RCC 7860 (cell line): ENCODE data around the gene CTSG.
A peak's percentile ranks its signal among the peaks of the same experiment; 100 is the strongest.
"Not testable (repeated sequence)": the region's sequence is repeated elsewhere in the genome, so short reads cannot be mapped to it uniquely, and the experiment has no call there.

ENCODE experiments used
- DNase-seq: peaks from one replicate; pipeline ENCODE4 v3.0.0-alpha.2; 2015; ENCODE audit warnings: low spot score
- FAIRE-seq: peaks from 2 replicates; lab custom pipeline; 2012; peaks lifted over from hg19 to GRCh38; lab: Jason Lieb, UNC

CTSG gene, protein sequence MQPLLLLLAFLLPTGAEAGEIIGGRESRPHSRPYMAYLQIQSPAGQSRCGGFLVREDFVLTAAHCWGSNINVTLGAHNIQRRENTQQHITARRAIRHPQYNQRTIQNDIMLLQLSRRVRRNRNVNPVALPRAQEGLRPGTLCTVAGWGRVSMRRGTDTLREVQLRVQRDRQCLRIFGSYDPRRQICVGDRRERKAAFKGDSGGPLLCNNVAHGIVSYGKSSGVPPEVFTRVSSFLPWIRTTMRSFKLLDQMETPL

GRCh38 chr14:24576182-24576581, at the start of gene CTSG:
Gene CTSG (minus strand): TSS chr14:24576250. CDS start chr14:24576223, 27 bp downstream.
- DNase-seq, result no peak
- FAIRE-seq, result no peak

GRCh38 chr14:24613747-24614146, 37.7 kb upstream of the CTSG start:
- FAIRE-seq (no peak), DNase-seq (no peak)

GRCh38 chr14:24613241-24613640, 37.2 kb upstream of the CTSG start:
- no peak for FAIRE-seq

DNA sequence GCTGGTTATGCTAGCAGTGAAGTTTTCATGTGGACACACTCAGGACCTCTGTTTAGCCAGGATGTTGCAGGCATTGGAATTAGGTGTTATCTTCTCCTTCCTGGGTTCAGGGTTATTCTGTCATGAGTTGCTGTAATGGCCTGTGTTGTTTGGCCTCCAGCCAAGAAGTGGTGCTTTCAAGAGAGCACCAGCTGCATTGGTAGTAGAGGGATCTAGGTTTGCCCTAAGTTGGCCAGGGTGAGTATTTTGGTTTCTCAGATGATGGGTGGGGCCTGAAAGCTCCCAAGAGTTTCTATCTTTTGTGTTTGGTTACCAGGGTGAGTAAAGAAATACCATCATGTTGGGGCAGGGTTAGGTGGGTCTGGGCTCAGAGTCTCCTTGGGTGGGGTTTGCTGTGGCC, 36.1 kb upstream of the CTSG start:
- DNase-seq (no peak), FAIRE-seq (no peak)

More at GRCh38 chr14:24613241-24613640, 37.2 kb upstream of the CTSG start:
- no peak for DNase-seq

GRCh38 chr14:24609655-24610344, 33.8 kb upstream of the CTSG start, which contains the start of gene GZMH:
Gene GZMH (minus strand): TSS chr14:24609685. CDS start chr14:24609613, 72 bp downstream.
- FAIRE-seq, result no peak
- no peak for DNase-seq

DNA sequence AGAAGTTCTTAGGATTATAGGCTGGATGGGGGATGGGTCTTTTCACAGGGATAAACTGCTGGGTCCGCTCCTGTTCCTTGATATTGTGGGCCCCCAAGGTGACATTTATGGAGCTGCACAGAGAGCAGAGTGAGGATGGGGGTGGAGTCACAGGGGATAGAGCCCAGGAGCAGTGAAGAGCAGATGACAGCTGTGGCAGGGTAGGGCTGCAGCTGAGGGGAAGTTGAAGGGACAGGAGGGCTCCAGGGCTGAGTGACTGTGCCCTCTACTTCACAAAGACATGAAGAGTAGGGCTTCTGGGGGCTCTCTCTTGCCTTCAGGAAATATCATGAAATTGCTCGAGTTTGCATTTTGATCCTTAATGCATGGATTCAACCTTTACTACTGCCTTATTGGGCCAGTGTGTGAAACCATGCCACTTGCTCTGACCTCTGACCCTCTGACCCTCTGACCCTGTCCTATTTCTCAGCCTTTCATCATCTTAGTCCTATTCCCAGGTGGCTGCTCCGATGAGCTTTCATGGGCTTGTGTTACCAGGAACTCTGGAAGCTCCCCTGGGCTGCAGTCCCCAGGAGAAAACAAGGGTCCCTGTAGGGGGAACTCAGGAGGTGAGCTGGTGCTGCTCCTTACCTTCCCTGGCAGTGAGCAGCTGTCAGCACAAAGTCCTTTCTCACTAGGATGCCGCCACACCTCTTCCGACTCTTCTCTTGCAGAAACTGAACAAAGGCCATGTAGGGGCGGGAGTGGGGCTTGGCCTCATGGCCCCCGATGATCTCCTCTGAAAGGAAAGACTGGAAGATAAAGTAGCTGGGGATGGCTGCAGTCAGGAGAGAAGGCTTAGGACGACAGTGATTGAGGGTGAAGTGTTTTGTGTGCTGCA, 31.8 kb upstream of the CTSG start:
- FAIRE-seq (no peak), DNase-seq (no peak)

DNA sequence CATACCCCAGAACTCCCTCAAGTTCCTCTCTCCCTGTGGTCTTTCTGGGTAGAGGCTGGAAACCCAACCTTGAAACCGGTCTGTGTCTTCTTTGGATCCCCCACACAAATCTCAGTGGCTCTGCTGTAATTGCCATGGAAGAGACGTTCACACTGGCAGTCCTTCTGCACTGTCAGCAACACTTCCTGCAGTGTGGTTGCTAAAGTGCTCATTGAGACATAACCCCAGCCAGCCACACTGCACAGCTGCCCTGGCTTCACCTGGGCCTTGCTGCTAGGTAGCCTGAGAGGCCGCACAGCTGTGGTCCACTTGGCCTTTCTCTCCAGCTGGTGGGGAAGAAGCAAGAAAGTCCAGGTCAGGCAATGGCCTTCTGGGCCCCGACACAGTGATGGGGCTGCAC, 31.0 kb upstream of the CTSG start:
- FAIRE-seq (no peak), DNase-seq (no peak)

DNA sequence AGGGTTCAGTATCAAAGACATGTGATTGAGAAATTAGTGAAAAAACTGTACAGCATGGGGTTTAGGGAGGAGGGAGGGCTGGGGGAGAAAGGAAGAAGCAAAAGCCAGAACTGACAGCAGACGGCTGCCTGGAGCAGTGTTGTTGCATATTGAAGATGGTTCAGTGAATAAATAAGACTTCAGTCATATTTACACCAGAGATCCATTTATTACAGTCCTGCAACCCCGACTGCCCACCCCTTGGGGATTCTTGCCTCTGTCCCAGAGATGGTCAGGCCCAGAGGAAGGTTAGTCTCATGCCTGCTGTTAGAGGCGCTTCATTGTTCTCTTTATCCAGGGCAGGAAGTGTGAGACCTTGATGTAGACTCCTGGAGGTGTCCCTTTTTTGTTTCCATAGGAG, 30.2 kb upstream of the CTSG start:
- DNase-seq (no peak), FAIRE-seq (no peak)

GRCh38 chr14:24605435-24606190, 29.6 kb upstream of the CTSG start:
- no peak for FAIRE-seq
- DNase-seq, result no peak

GRCh38 chr14:24597403-24597802, 21.4 kb upstream of the CTSG start:
- DNase-seq (no peak), FAIRE-seq (no peak)

GRCh38 chr14:24595073-24595808, 19.2 kb upstream of the CTSG start:
- FAIRE-seq, result no peak
- DNase-seq, result no peak

DNA sequence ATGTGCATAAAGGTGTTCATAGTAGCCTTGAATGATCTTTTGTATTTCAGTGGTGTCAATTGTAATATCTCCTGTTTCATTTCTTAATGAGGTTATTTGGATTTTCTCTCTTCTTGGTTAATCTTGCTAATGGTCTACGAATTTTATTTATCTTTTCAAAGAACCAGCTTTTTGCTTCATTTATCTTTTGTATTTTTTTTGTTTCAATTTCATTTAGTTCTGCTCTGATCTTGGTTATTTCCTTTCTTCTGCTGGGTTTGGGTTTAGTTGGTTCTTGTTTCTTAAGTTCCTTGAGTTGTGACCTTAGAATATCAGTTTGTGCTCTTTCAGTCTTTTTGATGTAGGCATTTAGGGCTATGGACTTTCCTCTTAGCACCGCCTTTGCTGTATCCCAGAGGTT, 15.0 kb upstream of the CTSG start:
- DNase-seq, FAIRE-seq: not testable (repeated sequence)

- FAIRE-seq, DNase-seq: not testable (repeated sequence)
Observed at GRCh38 chr14:24584402-24584801, 8.4 kb upstream of the CTSG start.

GRCh38 chr14:24578558-24578957, 2.5 kb upstream of the CTSG start:
- DNase-seq, result no peak
- FAIRE-seq, result no peak

DNA sequence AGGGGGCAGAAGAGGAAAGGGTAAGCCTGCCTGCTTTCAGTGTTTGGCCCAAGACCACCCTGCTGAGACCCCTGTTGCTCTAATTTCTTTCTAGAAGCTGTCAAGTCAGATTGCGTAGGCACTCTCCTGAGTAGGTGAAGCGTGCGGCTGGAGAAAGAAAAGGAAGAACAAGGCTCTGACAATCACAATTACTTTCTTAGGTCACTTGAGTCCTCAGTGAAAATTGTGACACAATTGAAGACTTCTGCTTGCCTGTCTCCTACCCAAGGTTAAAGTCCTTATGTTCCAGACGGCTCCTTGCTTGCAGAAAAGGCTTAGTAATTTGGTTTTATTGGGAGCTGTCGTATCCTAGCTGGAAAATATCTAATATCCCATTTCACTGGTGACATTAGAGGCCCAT, 721 bp upstream of the CTSG start:
- FAIRE-seq (no peak), DNase-seq (no peak)

- DNase-seq (no peak), FAIRE-seq (no peak)
Observed at GRCh38 chr14:24574206-24574774, 1.8 kb downstream of the CTSG start.

DNA sequence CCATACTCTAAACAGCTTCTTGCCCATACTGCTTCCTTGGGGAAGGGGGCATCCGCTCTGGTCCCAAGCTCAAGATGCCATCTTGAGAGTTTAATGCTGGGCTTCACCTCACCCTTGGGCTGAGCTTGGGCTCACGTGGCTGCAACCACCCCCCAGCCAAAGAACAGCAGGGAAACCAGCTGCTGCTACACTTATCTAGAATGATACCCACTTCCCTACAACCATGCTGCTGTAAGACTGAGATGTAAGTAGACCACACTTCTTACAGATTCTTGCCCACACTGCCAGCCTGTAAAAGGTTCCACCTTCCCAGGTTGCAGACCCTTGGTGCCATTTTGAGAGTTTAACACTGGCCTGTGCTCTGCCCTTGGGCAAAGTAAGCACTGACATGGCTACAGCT, 9.7 kb downstream of the CTSG start:
- DNase-seq (no peak), FAIRE-seq (no peak)

DNA sequence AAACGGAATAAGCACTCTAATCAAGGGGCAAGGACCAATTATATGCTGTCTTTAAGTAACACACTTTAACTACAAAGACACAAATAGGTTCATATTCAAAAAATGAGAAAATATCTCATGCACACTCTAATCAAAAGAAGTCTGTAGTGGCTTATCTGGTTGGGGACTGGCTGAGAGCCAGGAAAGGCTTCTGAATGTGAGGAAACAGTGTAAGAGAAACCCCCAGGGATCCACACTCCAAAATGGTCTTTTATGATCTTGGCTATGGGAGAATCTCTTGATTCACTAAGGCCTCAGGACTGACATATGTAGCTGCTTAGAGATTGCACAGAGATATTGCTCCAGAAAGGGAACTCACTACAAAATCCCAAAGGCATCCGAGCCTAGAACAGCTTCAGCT, 10.3 kb downstream of the CTSG start:
- DNase-seq, result no peak
- no peak for FAIRE-seq

DNA sequence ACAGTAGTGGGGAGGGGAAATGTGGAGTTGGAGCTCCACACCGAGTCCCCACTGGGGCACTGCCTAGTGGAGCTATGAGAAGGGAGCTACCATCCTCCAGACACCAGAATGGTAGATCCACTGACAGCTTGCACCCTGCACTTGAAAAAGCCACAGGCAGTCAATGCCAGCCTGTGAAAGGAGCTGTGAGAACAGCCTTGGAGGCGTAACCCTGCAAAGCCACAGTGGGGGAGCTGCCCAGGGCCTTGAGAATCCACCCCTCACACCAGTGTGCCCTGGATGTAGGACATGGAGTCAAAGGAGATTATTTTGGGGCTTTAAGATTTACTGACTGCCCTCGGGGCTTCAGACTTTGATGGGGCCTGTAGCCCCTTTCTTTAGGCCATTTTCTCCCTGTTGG, 12.5 kb downstream of the CTSG start:
- DNase-seq, result no peak
- FAIRE-seq, result no peak

DNA sequence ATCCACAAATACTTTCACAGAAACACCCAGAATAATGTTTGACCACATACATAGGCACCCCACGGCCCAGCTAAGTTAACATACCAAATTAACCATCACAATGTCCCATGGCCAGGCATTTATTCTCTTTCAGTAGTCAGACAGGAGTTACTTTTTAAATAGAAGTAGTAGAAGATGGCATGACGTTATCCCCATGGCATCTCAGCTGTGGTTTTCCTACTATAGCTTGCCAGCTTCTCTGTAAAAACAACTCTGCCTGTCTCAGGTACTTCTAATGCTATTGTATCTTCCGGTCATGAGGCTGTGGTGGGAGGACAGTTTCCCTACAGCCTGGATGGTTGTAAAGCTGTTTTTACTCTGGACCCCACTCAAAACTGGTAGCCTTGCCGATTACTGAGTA, 19.3 kb downstream of the CTSG start:
- DNase-seq (peak; percentile 60), FAIRE-seq (peak; percentile 22)
